ENCODE data around the gene PLA2G15. TPM values are rescaled to one million over a fixed set of nuclear protein-coding genes. Genes with fewer than 3 reads are reported as not detected.

The PLA2G15 gene
- total and polyA plus RNA-seq, 4 donors = 14.8 to 26.5 (median 22.8) TPM

GRCh38 chr16:68273459-68273858 is 28.3 kb downstream of the PLA2G15 start:
- H3K4me3 ChIP-seq (ENCODE audit: low read depth, low read length) = no peak overlapping the region
- no peaks in the 10 kb centered on the region for H3K27me3 ChIP-seq (ENCODE audit: control insufficient read depth, insufficient read depth, low read length)
- H3K36me3 ChIP-seq (ENCODE audit: control insufficient read depth, insufficient read depth, low read length) = peaks cover 24% of the 10 kb centered on the region
- H3K4me1 ChIP-seq (ENCODE audit: control insufficient read depth, insufficient read depth, low read length) = no peaks in the 10 kb centered on the region
- H3K27ac ChIP-seq (ENCODE audit: low read depth, low read length) = no peak overlapping the region
- DNase-seq (ENCODE audit: low read depth in 4 of 6, low spot score in 6 of 6) = no peak
- H3K9me3 ChIP-seq (ENCODE audit: control insufficient read depth, insufficient read depth, low read length) = no peaks in the 10 kb centered on the region
- 96% methylated on average over 3 of the region's 5 CpGs for WGBS (ENCODE audit: insufficient coverage)

- no peak overlapping the region for H3K4me3 ChIP-seq (ENCODE audit: low read depth, low read length)
- H3K27ac ChIP-seq (ENCODE audit: low read depth, low read length) = no peak overlapping the region
- peaks cover 25% of the 10 kb centered on the region for H3K36me3 ChIP-seq (ENCODE audit: control insufficient read depth, insufficient read depth, low read length)
- no peaks in the 10 kb centered on the region for H3K4me1 ChIP-seq (ENCODE audit: control insufficient read depth, insufficient read depth, low read length)
- WGBS (ENCODE audit: insufficient coverage) = no CpG with 5 or more reads among the region's 8 CpGs
- H3K9me3 ChIP-seq (ENCODE audit: control insufficient read depth, insufficient read depth, low read length) = no peaks in the 10 kb centered on the region
- no peak for DNase-seq (ENCODE audit: low read depth in 4 of 6, low spot score in 6 of 6)
- no peaks in the 10 kb centered on the region for H3K27me3 ChIP-seq (ENCODE audit: control insufficient read depth, insufficient read depth, low read length)
Observed at GRCh38 chr16:68273896-68274295, 28.7 kb downstream of the PLA2G15 start.

- no peak for DNase-seq (ENCODE audit: low read depth in 4 of 6, low spot score in 6 of 6)
- WGBS (ENCODE audit: insufficient coverage) = 96% methylated on average over 2 of the region's 4 CpGs
- H3K4me1 ChIP-seq (ENCODE audit: control insufficient read depth, insufficient read depth, low read length) = no peaks in the 10 kb centered on the region
- no peak overlapping the region for H3K27ac ChIP-seq (ENCODE audit: low read depth, low read length)
- peaks cover 29% of the 10 kb centered on the region for H3K36me3 ChIP-seq (ENCODE audit: control insufficient read depth, insufficient read depth, low read length)
- no peak overlapping the region for H3K4me3 ChIP-seq (ENCODE audit: low read depth, low read length)
- H3K9me3 ChIP-seq (ENCODE audit: control insufficient read depth, insufficient read depth, low read length) = no peaks in the 10 kb centered on the region
- H3K27me3 ChIP-seq (ENCODE audit: control insufficient read depth, insufficient read depth, low read length) = no peaks in the 10 kb centered on the region
Observed at GRCh38 chr16:68274441-68274840, 29.3 kb downstream of the PLA2G15 start.

GRCh38 chr16:68275611-68276191 is 30.5 kb downstream of the PLA2G15 start:
- H3K4me3 ChIP-seq (ENCODE audit: low read depth, low read length) = no peak overlapping the region
- H3K27ac ChIP-seq (ENCODE audit: low read depth, low read length) = no peak overlapping the region
- H3K36me3 ChIP-seq (ENCODE audit: control insufficient read depth, insufficient read depth, low read length) = peaks cover 31% of the 10 kb centered on the region
- H3K27me3 ChIP-seq (ENCODE audit: control insufficient read depth, insufficient read depth, low read length) = no peaks in the 10 kb centered on the region
- DNase-seq (ENCODE audit: low read depth in 4 of 6, low spot score in 6 of 6) = no peak
- 87% methylated on average over 2 of the region's 4 CpGs for WGBS (ENCODE audit: insufficient coverage)
- H3K9me3 ChIP-seq (ENCODE audit: control insufficient read depth, insufficient read depth, low read length) = no peaks in the 10 kb centered on the region
- H3K4me1 ChIP-seq (ENCODE audit: control insufficient read depth, insufficient read depth, low read length) = no peaks in the 10 kb centered on the region

GRCh38 chr16:68276223-68276622 is 31.1 kb downstream of the PLA2G15 start:
- Histone ChIP-seq H3K27me3 (ENCODE audit: control insufficient read depth, insufficient read depth, low read length) (no peaks in the 10 kb centered on the region), H3K9me3 (ENCODE audit: control insufficient read depth, insufficient read depth, low read length) (no peaks in the 10 kb centered on the region), H3K36me3 (ENCODE audit: control insufficient read depth, insufficient read depth, low read length) (peaks cover 36% of the 10 kb centered on the region), H3K4me1 (ENCODE audit: control insufficient read depth, insufficient read depth, low read length) (no peaks in the 10 kb centered on the region), H3K4me3 (ENCODE audit: low read depth, low read length) (no peak overlapping the region), H3K27ac (ENCODE audit: low read depth, low read length) (no peak overlapping the region)
- no CpG with 5 or more reads among the region's 3 CpGs for WGBS (ENCODE audit: insufficient coverage)
- no peak for DNase-seq (ENCODE audit: low read depth in 4 of 6, low spot score in 6 of 6)

GRCh38 chr16:68279726-68280558 is 34.8 kb downstream of the PLA2G15 start:
- H3K36me3 ChIP-seq (ENCODE audit: control insufficient read depth, insufficient read depth, low read length) = peaks cover 28% of the 10 kb centered on the region
- no peaks in the 10 kb centered on the region for H3K27me3 ChIP-seq (ENCODE audit: control insufficient read depth, insufficient read depth, low read length)
- DNase-seq (ENCODE audit: low read depth in 4 of 6, low spot score in 6 of 6) = no peak
- no peak overlapping the region for H3K4me3 ChIP-seq (ENCODE audit: low read depth, low read length)
- no peaks in the 10 kb centered on the region for H3K4me1 ChIP-seq (ENCODE audit: control insufficient read depth, insufficient read depth, low read length)
- WGBS (ENCODE audit: insufficient coverage) = 91% methylated on average over 12 of the region's 13 CpGs
- no peaks in the 10 kb centered on the region for H3K9me3 ChIP-seq (ENCODE audit: control insufficient read depth, insufficient read depth, low read length)
- no peak overlapping the region for H3K27ac ChIP-seq (ENCODE audit: low read depth, low read length)

GRCh38 chr16:68281368-68282063 is 36.3 kb downstream of the PLA2G15 start:
- 90% methylated on average over 2 of the region's 4 CpGs for whole genome bisulfite sequencing (ENCODE audit: insufficient coverage)
- Histone ChIP-seq H3K9me3 (ENCODE audit: control insufficient read depth, insufficient read depth, low read length) (no peaks in the 10 kb centered on the region), H3K27me3 (ENCODE audit: control insufficient read depth, insufficient read depth, low read length) (no peaks in the 10 kb centered on the region), H3K4me3 (ENCODE audit: low read depth, low read length) (no peak overlapping the region), H3K27ac (ENCODE audit: low read depth, low read length) (no peak overlapping the region), H3K36me3 (ENCODE audit: control insufficient read depth, insufficient read depth, low read length) (peaks cover 26% of the 10 kb centered on the region), H3K4me1 (ENCODE audit: control insufficient read depth, insufficient read depth, low read length) (no peaks in the 10 kb centered on the region)
- no peak for DNase-seq (ENCODE audit: low read depth in 4 of 6, low spot score in 6 of 6)

- H3K27ac ChIP-seq (ENCODE audit: low read depth, low read length) = no peak overlapping the region
- no peak overlapping the region for H3K4me3 ChIP-seq (ENCODE audit: low read depth, low read length)
- DNase-seq (ENCODE audit: low read depth in 4 of 6, low spot score in 6 of 6) = no peak
- no peaks in the 10 kb centered on the region for H3K9me3 ChIP-seq (ENCODE audit: control insufficient read depth, insufficient read depth, low read length)
- peaks cover 26% of the 10 kb centered on the region for H3K36me3 ChIP-seq (ENCODE audit: control insufficient read depth, insufficient read depth, low read length)
- H3K27me3 ChIP-seq (ENCODE audit: control insufficient read depth, insufficient read depth, low read length) = no peaks in the 10 kb centered on the region
- WGBS (ENCODE audit: insufficient coverage) = no CpG with 5 or more reads among the region's 4 CpGs
- no peaks in the 10 kb centered on the region for H3K4me1 ChIP-seq (ENCODE audit: control insufficient read depth, insufficient read depth, low read length)
Observed at GRCh38 chr16:68282064-68282452, 36.9 kb downstream of the PLA2G15 start.

- H3K9me3 ChIP-seq (ENCODE audit: control insufficient read depth, insufficient read depth, low read length) = no peaks in the 10 kb centered on the region
- peaks cover 29% of the 10 kb centered on the region for H3K36me3 ChIP-seq (ENCODE audit: control insufficient read depth, insufficient read depth, low read length)
- H3K4me1 ChIP-seq (ENCODE audit: control insufficient read depth, insufficient read depth, low read length) = no peaks in the 10 kb centered on the region
- no peak overlapping the region for H3K4me3 ChIP-seq (ENCODE audit: low read depth, low read length)
- no peak overlapping the region for H3K27ac ChIP-seq (ENCODE audit: low read depth, low read length)
- no peaks in the 10 kb centered on the region for H3K27me3 ChIP-seq (ENCODE audit: control insufficient read depth, insufficient read depth, low read length)
- no peak for DNase-seq (ENCODE audit: low read depth in 4 of 6, low spot score in 6 of 6)
- 89% methylated on average over 3 of the region's 5 CpGs for WGBS (ENCODE audit: insufficient coverage)
Observed at GRCh38 chr16:68283346-68283745, 38.2 kb downstream of the PLA2G15 start.
